ENCODE data around the gene TMEM161A. TPM values are rescaled to one million over a fixed set of nuclear protein-coding genes. Genes with fewer than 3 reads are reported as not detected.

The TMEM161A gene
- total and polyA plus RNA-seq, 2 donors (not counting 1 experiment from before 2014, with no cell fraction given): 23.6 to 44.0 TPM

GRCh38 chr19:19096641-19097627 is 41.3 kb downstream of the TMEM161A start:
- Histone ChIP-seq H3K4me3 (ENCODE audit: control extremely low read depth in 1 of 5, extremely low read depth in 1 of 5, insufficient read depth in 1 of 5, low read depth in 2 of 5, low read length in 4 of 5) (no peak overlapping the region), H3K4me1 (ENCODE audit: control insufficient read depth in 2 of 2, insufficient read depth in 2 of 2, low read length in 2 of 2) (no peaks in the 10 kb centered on the region), H3K27me3 (replicated peaks in 1 of 4; ENCODE audit: control extremely low read depth in 1 of 4, control insufficient read depth in 3 of 4, insufficient read depth in 4 of 4, low read length in 3 of 4) (no peaks in the 10 kb centered on the region), H2AFZ (ENCODE audit: insufficient read depth, low read depth, low read length, poor library complexity, severe bottlenecking) (no peak overlapping the region), H3K79me2 (ENCODE audit: control insufficient read depth, insufficient read depth, low read length) (peaks cover 25% of the 10 kb centered on the region), H3K9me3 (ENCODE audit: control extremely low read depth in 1 of 3, control insufficient read depth in 2 of 3, insufficient read depth in 1 of 3, low read length in 2 of 3) (no peaks in the 10 kb centered on the region), H3K9ac (ENCODE audit: low read length) (no peak overlapping the region), H3K27ac (ENCODE audit: low read length in 2 of 2) (no peak overlapping the region), H3K4me2 (replicated peaks; ENCODE audit: low read depth, low read length, poor library complexity, severe bottlenecking) (no peak overlapping the region), H3K36me3 (replicated peaks in 1 of 2; ENCODE audit: control extremely low read depth in 1 of 2, control insufficient read depth in 1 of 2, extremely low read depth in 1 of 2, insufficient read depth in 2 of 2, low read length in 1 of 2) (peaks cover 0 to 48% of the 10 kb centered on the region in 2 experiments), H4K20me1 (ENCODE audit: control insufficient read depth, insufficient read depth, low read length, poor library complexity, severe bottlenecking) (peaks cover 43% of the 10 kb centered on the region)
- Mint-ChIP-seq H3K4me1 (peaks cover 4% of the 10 kb centered on the region), H3K27ac (no peak overlapping the region), H3K9me3 (ENCODE audit: insufficient read depth) (no peaks in the 10 kb centered on the region), H3K4me3 (no peak overlapping the region), H3K27me3 (no peaks in the 10 kb centered on the region)
- DNase-seq (no peak), ATAC-seq (ENCODE audit: low read depth) (no peak)
- intact Hi-C loops (cut with micrococcal nuclease): no loop called here
- ChIA-PET POLR2A (no interaction called here), CTCF (no interaction called here)
- WGBS (ENCODE audit: insufficient coverage): 99% methylated on average over 21 of the region's 24 CpGs
- TF ChIP-seq EZH2 (IDR thresholded peaks at IDR 0.05; ENCODE audit: borderline replicate concordance, insufficient read depth, low read depth, low read length, poor library complexity, severe bottlenecking) (no peak), CTCF (IDR thresholded peaks at IDR 0.05) (no peak)

GRCh38 chr19:19095691-19096090 is 42.6 kb downstream of the TMEM161A start:
- Histone ChIP-seq H3K4me1 (ENCODE audit: control insufficient read depth in 2 of 2, insufficient read depth in 2 of 2, low read length in 2 of 2) (no peaks in the 10 kb centered on the region), H3K4me2 (replicated peaks; ENCODE audit: low read depth, low read length, poor library complexity, severe bottlenecking) (no peak overlapping the region), H3K36me3 (replicated peaks in 1 of 2; ENCODE audit: control extremely low read depth in 1 of 2, control insufficient read depth in 1 of 2, extremely low read depth in 1 of 2, insufficient read depth in 2 of 2, low read length in 1 of 2) (peaks cover 0 to 39% of the 10 kb centered on the region in 2 experiments), H4K20me1 (ENCODE audit: control insufficient read depth, insufficient read depth, low read length, poor library complexity, severe bottlenecking) (peaks cover 52% of the 10 kb centered on the region), H3K4me3 (ENCODE audit: control extremely low read depth in 1 of 5, extremely low read depth in 1 of 5, insufficient read depth in 1 of 5, low read depth in 2 of 5, low read length in 4 of 5) (no peak overlapping the region), H3K27ac (ENCODE audit: low read length in 2 of 2) (no peak overlapping the region), H3K9me3 (ENCODE audit: control extremely low read depth in 1 of 3, control insufficient read depth in 2 of 3, insufficient read depth in 1 of 3, low read length in 2 of 3) (no peaks in the 10 kb centered on the region), H3K9ac (ENCODE audit: low read length) (no peak overlapping the region), H3K79me2 (ENCODE audit: control insufficient read depth, insufficient read depth, low read length) (peaks cover 36% of the 10 kb centered on the region), H3K27me3 (replicated peaks in 1 of 4; ENCODE audit: control extremely low read depth in 1 of 4, control insufficient read depth in 3 of 4, insufficient read depth in 4 of 4, low read length in 3 of 4) (no peaks in the 10 kb centered on the region), H2AFZ (ENCODE audit: insufficient read depth, low read depth, low read length, poor library complexity, severe bottlenecking) (no peak overlapping the region)
- CTCF ChIA-PET: no interaction called here
- no peak for TF ChIP-seq EZH2 (IDR thresholded peaks at IDR 0.05; ENCODE audit: borderline replicate concordance, insufficient read depth, low read depth, low read length, poor library complexity, severe bottlenecking)
- TF ChIP-seq CTCF (IDR thresholded peaks at IDR 0.05): no peak
- H3K27ac Mint-ChIP-seq: no peak overlapping the region
- WGBS (ENCODE audit: insufficient coverage): 81% methylated on average over 6 of the region's 11 CpGs
- ATAC-seq (ENCODE audit: low read depth) (no peak), DNase-seq (no peak)
- intact Hi-C loops (cut with micrococcal nuclease): no loop called here
- H3K27me3 Mint-ChIP-seq: no peaks in the 10 kb centered on the region
- no peak overlapping the region for H3K4me3 Mint-ChIP-seq
- peaks cover 4% of the 10 kb centered on the region for H3K4me1 Mint-ChIP-seq
- POLR2A ChIA-PET: no interaction called here
- no peaks in the 10 kb centered on the region for H3K9me3 Mint-ChIP-seq (ENCODE audit: insufficient read depth)
